ENCODE data around the gene MAGI1. TPM values are rescaled to one million over a fixed set of nuclear protein-coding genes. Genes with fewer than 3 reads are reported as not detected.

The MAGI1 gene
- total RNA-seq, 1 experiment from 2014 or later = 58.2 TPM

DNA sequence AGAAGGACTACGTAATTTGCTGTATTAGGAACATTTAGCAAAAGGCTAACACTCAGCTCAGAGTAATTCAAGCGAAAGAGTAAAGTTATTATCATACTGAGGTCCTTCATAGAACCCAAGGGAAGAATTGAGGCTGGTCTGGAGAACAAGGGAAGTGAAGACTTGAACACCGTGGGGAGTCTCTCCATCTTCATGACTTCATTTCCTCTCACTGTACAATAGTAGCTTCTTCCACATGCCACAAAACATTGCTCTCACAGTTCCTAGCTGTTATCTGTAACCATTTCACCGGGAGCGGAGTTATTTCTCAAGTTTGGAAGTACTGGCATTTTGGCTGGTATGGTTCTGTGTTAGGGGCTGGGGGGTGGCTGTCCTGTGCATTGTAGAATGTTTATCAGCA is 69.7 kb downstream of the MAGI1 start (continued):
- TF ChIP-seq, protein P1, sequence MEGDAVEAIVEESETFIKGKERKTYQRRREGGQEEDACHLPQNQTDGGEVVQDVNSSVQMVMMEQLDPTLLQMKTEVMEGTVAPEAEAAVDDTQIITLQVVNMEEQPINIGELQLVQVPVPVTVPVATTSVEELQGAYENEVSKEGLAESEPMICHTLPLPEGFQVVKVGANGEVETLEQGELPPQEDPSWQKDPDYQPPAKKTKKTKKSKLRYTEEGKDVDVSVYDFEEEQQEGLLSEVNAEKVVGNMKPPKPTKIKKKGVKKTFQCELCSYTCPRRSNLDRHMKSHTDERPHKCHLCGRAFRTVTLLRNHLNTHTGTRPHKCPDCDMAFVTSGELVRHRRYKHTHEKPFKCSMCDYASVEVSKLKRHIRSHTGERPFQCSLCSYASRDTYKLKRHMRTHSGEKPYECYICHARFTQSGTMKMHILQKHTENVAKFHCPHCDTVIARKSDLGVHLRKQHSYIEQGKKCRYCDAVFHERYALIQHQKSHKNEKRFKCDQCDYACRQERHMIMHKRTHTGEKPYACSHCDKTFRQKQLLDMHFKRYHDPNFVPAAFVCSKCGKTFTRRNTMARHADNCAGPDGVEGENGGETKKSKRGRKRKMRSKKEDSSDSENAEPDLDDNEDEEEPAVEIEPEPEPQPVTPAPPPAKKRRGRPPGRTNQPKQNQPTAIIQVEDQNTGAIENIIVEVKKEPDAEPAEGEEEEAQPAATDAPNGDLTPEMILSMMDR (IDR thresholded peaks at IDR 0.05) = no peak
- TF ChIP-seq RELA (CRISPR knock-in tag; IDR thresholded peaks at IDR 0.05; ENCODE audit: borderline replicate concordance) = no peak
- no peak for TF ChIP-seq GTF2I (CRISPR knock-in tag; conservative IDR thresholded peaks at IDR 0.05)

DNA sequence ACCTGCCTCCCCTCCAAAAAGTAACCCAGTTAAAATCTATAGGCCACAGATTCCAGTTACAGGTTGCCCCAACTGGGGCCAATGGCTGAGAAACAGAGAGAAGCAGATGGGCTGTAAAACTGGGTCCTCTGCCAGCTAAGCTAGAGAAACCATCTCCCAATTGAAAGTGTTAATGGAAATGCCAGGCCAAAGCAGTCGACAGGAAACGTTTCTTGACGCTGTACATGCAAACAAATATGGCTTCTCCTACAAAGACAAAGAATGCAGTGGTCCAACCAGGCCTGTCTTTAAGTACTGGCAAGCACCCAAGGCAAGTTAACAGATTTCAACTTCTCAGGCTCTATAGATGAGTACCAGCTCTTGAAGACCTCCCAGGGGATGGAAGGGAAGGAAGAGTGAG is 71.3 kb downstream of the MAGI1 start:
- Mint-ChIP-seq H3K4me3 (no peak overlapping the region), H3K4me1 (peaks cover 57% of the 10 kb centered on the region), H3K9me3 (0 out of 2 replicates have a peak, but pooled peaks cover 3% of the 10 kb centered on the region), H3K27me3 (ENCODE audit: low read depth) (no peaks in the 10 kb centered on the region), H3K36me3 (no peaks in the 10 kb centered on the region), H3K27ac (peak overlapping the region; percentile 4; the same call in 1 of the 2 replicates)
- ChIA-PET CTCF (no interaction called here), POLR2A (no interaction called here)
- no peak for DNase-seq (ENCODE audit: low spot score)
- no peak for ATAC-seq
- TF ChIP-seq, protein P2, sequence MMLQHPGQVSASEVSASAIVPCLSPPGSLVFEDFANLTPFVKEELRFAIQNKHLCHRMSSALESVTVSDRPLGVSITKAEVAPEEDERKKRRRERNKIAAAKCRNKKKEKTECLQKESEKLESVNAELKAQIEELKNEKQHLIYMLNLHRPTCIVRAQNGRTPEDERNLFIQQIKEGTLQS (CRISPR knock-in tag; conservative IDR thresholded peaks at IDR 0.05) = no peak
- TF ChIP-seq, protein P3, sequence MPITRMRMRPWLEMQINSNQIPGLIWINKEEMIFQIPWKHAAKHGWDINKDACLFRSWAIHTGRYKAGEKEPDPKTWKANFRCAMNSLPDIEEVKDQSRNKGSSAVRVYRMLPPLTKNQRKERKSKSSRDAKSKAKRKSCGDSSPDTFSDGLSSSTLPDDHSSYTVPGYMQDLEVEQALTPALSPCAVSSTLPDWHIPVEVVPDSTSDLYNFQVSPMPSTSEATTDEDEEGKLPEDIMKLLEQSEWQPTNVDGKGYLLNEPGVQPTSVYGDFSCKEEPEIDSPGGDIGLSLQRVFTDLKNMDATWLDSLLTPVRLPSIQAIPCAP (CRISPR knock-in tag; IDR thresholded peaks at IDR 0.05) = no peak
- TF ChIP-seq, protein P4, sequence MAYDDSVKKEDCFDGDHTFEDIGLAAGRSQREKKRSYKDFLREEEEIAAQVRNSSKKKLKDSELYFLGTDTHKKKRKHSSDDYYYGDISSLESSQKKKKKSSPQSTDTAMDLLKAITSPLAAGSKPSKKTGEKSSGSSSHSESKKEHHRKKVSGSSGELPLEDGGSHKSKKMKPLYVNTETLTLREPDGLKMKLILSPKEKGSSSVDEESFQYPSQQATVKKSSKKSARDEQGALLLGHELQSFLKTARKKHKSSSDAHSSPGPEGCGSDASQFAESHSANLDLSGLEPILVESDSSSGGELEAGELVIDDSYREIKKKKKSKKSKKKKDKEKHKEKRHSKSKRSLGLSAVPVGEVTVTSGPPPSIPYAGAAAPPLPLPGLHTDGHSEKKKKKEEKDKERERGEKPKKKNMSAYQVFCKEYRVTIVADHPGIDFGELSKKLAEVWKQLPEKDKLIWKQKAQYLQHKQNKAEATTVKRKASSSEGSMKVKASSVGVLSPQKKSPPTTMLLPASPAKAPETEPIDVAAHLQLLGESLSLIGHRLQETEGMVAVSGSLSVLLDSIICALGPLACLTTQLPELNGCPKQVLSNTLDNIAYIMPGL (CRISPR knock-in tag; IDR thresholded peaks at IDR 0.05) = no peak
- no peak for TF ChIP-seq ERG (CRISPR knock-in tag; IDR thresholded peaks at IDR 0.05)
- TF ChIP-seq, protein P1 (IDR thresholded peaks at IDR 0.05) = no peak

GRCh38 chr3:65964838-65965237 is 73.9 kb downstream of the MAGI1 start:
- H3K27me3 Mint-ChIP-seq (ENCODE audit: low read depth) = no peaks in the 10 kb centered on the region
- no peak overlapping the region for H3K27ac Mint-ChIP-seq
- DNase-seq (ENCODE audit: low spot score) (no peak), ATAC-seq (no peak)
- POLR2A ChIA-PET = interaction anchor here (1.1 kb wide), 1 partner anchor 131 kb away, joined by 3 read pairs; no protein-coding TSS in a partner anchor
- no peaks in the 10 kb centered on the region for H3K36me3 Mint-ChIP-seq
- peaks cover 42% of the 10 kb centered on the region for H3K4me1 Mint-ChIP-seq
- H3K9me3 Mint-ChIP-seq = no peaks in the 10 kb centered on the region
- CTCF ChIA-PET = no interaction called here
- no peak overlapping the region for H3K4me3 Mint-ChIP-seq
- TF ChIP-seq ZNF121 (CRISPR knock-in tag; IDR thresholded peaks at IDR 0.05) (no peak), GABPB1 (CRISPR knock-in tag; IDR thresholded peaks at IDR 0.05) (no peak), ZNF138 (CRISPR knock-in tag; conservative IDR thresholded peaks at IDR 0.05) (no peak), ATF1 (CRISPR knock-in tag; IDR thresholded peaks at IDR 0.05) (no peak), SP1 (CRISPR knock-in tag; conservative IDR thresholded peaks at IDR 0.05) (no peak), ZNF219 (CRISPR knock-in tag; IDR thresholded peaks at IDR 0.05; ENCODE audit: borderline replicate concordance) (no peak), MLX (CRISPR knock-in tag; IDR thresholded peaks at IDR 0.05) (no peak), ZNF317 (CRISPR knock-in tag; IDR thresholded peaks at IDR 0.05; ENCODE audit: borderline replicate concordance, low read depth) (no peak), E2F4 (CRISPR knock-in tag; IDR thresholded peaks at IDR 0.05; ENCODE audit: borderline replicate concordance, low read depth) (no peak), HMGA2 (CRISPR knock-in tag; IDR thresholded peaks at IDR 0.05) (no peak), FOXK1 (CRISPR knock-in tag; IDR thresholded peaks at IDR 0.05) (no peak), RELA (CRISPR knock-in tag; IDR thresholded peaks at IDR 0.05; ENCODE audit: borderline replicate concordance) (no peak), ETV6 (CRISPR knock-in tag; IDR thresholded peaks at IDR 0.05) (no peak)
- TF ChIP-seq, protein P1 (IDR thresholded peaks at IDR 0.05) = no peak

Data from WTC11 (cell line).